MM.1S (cell line): Measurements from ENCODE around the gene CRYZL1.

Experiments
- CTCF ChIP-seq: fragments of 300-600 bp; sonication (generic); IDR thresholded peaks from 2 replicates; pipeline ENCODE4 v1.5.1; 2016; ENCODE audit warnings: antibody characterized with exemption, low read length, mixed read lengths
- EZH2 ChIP-seq: fragments of 300-600 bp; sonication (generic); optimal IDR thresholded peaks from 2 replicates; pipeline ENCODE3; 2017; ENCODE audit warnings: low read depth, mild to moderate bottlenecking, antibody characterized with exemption, low read length, mixed read lengths

GRCh38 chr21:33651965-33652680 is 10.6 kb upstream of the CRYZL1 start:
- TF ChIP-seq CTCF (no peak), EZH2 (no peak)
